CD4-positive, alpha-beta memory T cell (primary cell): ENCODE measurements around the gene NSUN6. TPM values are rescaled to one million over a fixed set of nuclear protein-coding genes. Genes with fewer than 3 reads are reported as not detected.
"Not testable (repeated sequence)": the region's sequence is repeated elsewhere in the genome, so short reads cannot be mapped to it uniquely, and the experiment has no call there.

ENCODE experiments used
- CTCF ChIA-PET: fragments of 350-600 bp; sonication (Branson Sonifier 250); formaldehyde crosslinking; loops from one replicate; lab custom pipeline; 2021; ENCODE audit warnings: inconsistent platforms; ENCODE audit not compliant: partially characterized antibody; lab: Charles Lee
- POLR2A ChIA-PET: fragments of 350-600 bp; sonication (Branson Sonifier 250); formaldehyde crosslinking; loops from one replicate; lab custom pipeline; 2021; ENCODE audit not compliant: partially characterized antibody; lab: Charles Lee
- DNase-seq, 5 donors: peaks; one replicate each; pipeline versions ENCODE4 v3.0.0 to v3.0.0-alpha.2; 2020 to 2022; ENCODE audit warnings: mixed read lengths in 1 of 5
- H3K27ac ChIP-seq: one replicate; pipeline ENCODE4 v1.7.0; 2013; ENCODE audit warnings: low read depth, low read length
- H3K27me3 ChIP-seq: 2 replicates; pipeline ENCODE4 v1.7.0; 2013; ENCODE audit warnings: mild to moderate bottlenecking, low read length, moderate library complexity; ENCODE audit not compliant: insufficient read depth
- H3K36me3 ChIP-seq: 2 replicates; pipeline ENCODE4 v1.7.0; 2013; ENCODE audit warnings: mild to moderate bottlenecking, low read length, moderate library complexity; ENCODE audit not compliant: insufficient read depth
- H3K4me1 ChIP-seq: 2 replicates; pipeline ENCODE4 v1.7.0; 2013; ENCODE audit warnings: mild to moderate bottlenecking, low read length, moderate library complexity; ENCODE audit not compliant: insufficient read depth
- H3K4me3 ChIP-seq, 2 donors: one replicate each; pipeline ENCODE4 v1.7.0; 2013; ENCODE audit warnings: low read length in 2 of 2, mild to moderate bottlenecking in 1 of 2
- H3K9me3 ChIP-seq, 2 donors: one replicate each; pipeline ENCODE4 v1.7.0; 2013; ENCODE audit warnings: low read length in 2 of 2, control low read depth in 1 of 2; ENCODE audit not compliant: control insufficient read depth in 1 of 2
- H3K27ac Mint-ChIP-seq, 7 donors: one replicate each; pipeline ENCODE4 v1.8.0; 2020 to 2021; ENCODE audit warnings: mixed read lengths in 7 of 7, mild to moderate bottlenecking in 6 of 7, inconsistent platforms in 3 of 7, moderate library complexity in 3 of 7
- H3K27me3 Mint-ChIP-seq, 2 donors: one replicate each; pipeline ENCODE4 v1.8.0; 2020 to 2021; ENCODE audit warnings: mixed read lengths in 2 of 2
- H3K36me3 Mint-ChIP-seq, 2 donors: one replicate each; pipeline ENCODE4 v1.8.0; 2020 to 2021; ENCODE audit warnings: mixed read lengths in 2 of 2, inconsistent platforms in 1 of 2, mild to moderate bottlenecking in 1 of 2
- H3K4me1 Mint-ChIP-seq, 4 donors: one replicate each; pipeline ENCODE4 v1.8.0; 2020 to 2021; ENCODE audit warnings: mixed read lengths in 4 of 4, mild to moderate bottlenecking in 1 of 4
- H3K4me3 Mint-ChIP-seq, 8 donors: one replicate each; pipeline ENCODE4 v1.8.0; 2020 to 2021; ENCODE audit warnings: mixed read lengths in 8 of 8, mild to moderate bottlenecking in 7 of 8, moderate library complexity in 6 of 8, inconsistent platforms in 3 of 8
- H3K9me3 Mint-ChIP-seq, 8 donors: one replicate each; pipeline ENCODE4 v1.8.0; 2020 to 2021; ENCODE audit warnings: mixed read lengths in 8 of 8, mild to moderate bottlenecking in 5 of 8, inconsistent platforms in 3 of 8, moderate library complexity in 1 of 8
- intact Hi-C: fragments of 100-400 bp; cut with micrococcal nuclease; formaldehyde crosslinking; loops from one replicate; pipeline ENCODE4 v1.15.1; 2023
- polyA plus RNA-seq, 2 donors: library from polyadenylated mRNA; unstranded; fragments of 300-500 nt; fragmentation: Illumina TruSeq; gene quantifications; one replicate each; pipeline ENCODE4 v1.2.3, GENCODE V29; 2021
- total RNA-seq, 2 experiments: library from RNA; stranded (reverse); gene quantifications; one replicate each; pipeline ENCODE4 v1.2.3, GENCODE V29; 2021

Gene NSUN6
- total and polyA plus RNA-seq, 4 experiments from 2014 or later = 5.5 to 43.4 (median 26.1) TPM

- H3K27me3 ChIP-seq = no peaks in the 10 kb centered on the region
- no peak for DNase-seq
- Mint-ChIP-seq H3K4me3 (no peak overlapping the region), H3K36me3 (peaks cover 36 to 38% of the 10 kb centered on the region in 2 donors), H3K9me3 (no peaks in the 10 kb centered on the region), H3K27ac (no peak overlapping the region), H3K4me1 (peaks cover 0 to 4% (median 2%) of the 10 kb centered on the region in 4 donors), H3K27me3 (no peaks in the 10 kb centered on the region)
- H3K4me3 ChIP-seq = no peak overlapping the region
- CTCF ChIA-PET = no interaction called here
- H3K4me1 ChIP-seq = no peaks in the 10 kb centered on the region
- intact Hi-C loops = no loop called here
- H3K27ac ChIP-seq = no peak overlapping the region
- no peaks in the 10 kb centered on the region for H3K9me3 ChIP-seq
- no peaks in the 10 kb centered on the region for H3K36me3 ChIP-seq
- POLR2A ChIA-PET = no interaction called here
Observed at GRCh38 chr10:18599392-18599791, 52.0 kb downstream of the NSUN6 start.

GRCh38 chr10:18594574-18595156, 56.7 kb downstream of the NSUN6 start:
- peaks cover 4 to 19% (median 10%) of the 10 kb centered on the region in 4 donors for H3K4me1 Mint-ChIP-seq
- ChIA-PET POLR2A (no interaction called here), CTCF (no interaction called here)
- no peaks in the 10 kb centered on the region for H3K9me3 ChIP-seq
- H3K4me1 ChIP-seq = no peaks in the 10 kb centered on the region
- H3K4me3 ChIP-seq = no peak overlapping the region
- peaks cover 45 to 49% of the 10 kb centered on the region in 2 donors for H3K36me3 Mint-ChIP-seq
- peaks cover 0 to 4% (median under 1%) of the 10 kb centered on the region in 8 donors for H3K9me3 Mint-ChIP-seq
- peak overlapping the region in 1 of 7 donors; percentile 10 for H3K27ac Mint-ChIP-seq
- intact Hi-C loops = no loop called here
- no peak overlapping the region for H3K27ac ChIP-seq
- H3K27me3 ChIP-seq = no peaks in the 10 kb centered on the region
- no peak for DNase-seq
- no peak overlapping the region for H3K4me3 Mint-ChIP-seq
- H3K36me3 ChIP-seq = no peaks in the 10 kb centered on the region
- H3K27me3 Mint-ChIP-seq = no peaks in the 10 kb centered on the region

- POLR2A ChIA-PET, H3K4me1 ChIP-seq, H3K27ac Mint-ChIP-seq, intact Hi-C loops, H3K27me3 ChIP-seq, H3K9me3 ChIP-seq, DNase-seq, H3K27ac ChIP-seq, H3K27me3 Mint-ChIP-seq, CTCF ChIA-PET, H3K4me3 ChIP-seq, H3K4me3 Mint-ChIP-seq, H3K9me3 Mint-ChIP-seq, H3K36me3 ChIP-seq: not testable (repeated sequence)
- peaks cover 3 to 25% (median 9%) of the 10 kb centered on the region in 4 donors for H3K4me1 Mint-ChIP-seq
- H3K36me3 Mint-ChIP-seq = peaks cover 60 to 73% of the 10 kb centered on the region in 2 donors
Observed at GRCh38 chr10:18591141-18591540, 60.2 kb downstream of the NSUN6 start.

GRCh38 chr10:18586637-18587036, 64.8 kb downstream of the NSUN6 start:
- H3K4me1 Mint-ChIP-seq = peaks cover 18 to 46% (median 27%) of the 10 kb centered on the region in 4 donors
- H3K4me3 Mint-ChIP-seq, H3K27ac Mint-ChIP-seq, H3K36me3 ChIP-seq, CTCF ChIA-PET, POLR2A ChIA-PET, intact Hi-C loops, H3K4me3 ChIP-seq, DNase-seq, H3K9me3 Mint-ChIP-seq, H3K27ac ChIP-seq, H3K27me3 Mint-ChIP-seq, H3K9me3 ChIP-seq, H3K27me3 ChIP-seq: not testable (repeated sequence)
- H3K4me1 ChIP-seq = peaks cover 13% of the 10 kb centered on the region
- H3K36me3 Mint-ChIP-seq = peaks cover 64 to 90% of the 10 kb centered on the region in 2 donors

- H3K4me1 ChIP-seq = peaks cover 13% of the 10 kb centered on the region
- H3K36me3 ChIP-seq = peaks cover 14% of the 10 kb centered on the region
- no peaks in the 10 kb centered on the region for H3K9me3 ChIP-seq
- Mint-ChIP-seq H3K4me1 (peaks cover 15 to 31% (median 22%) of the 10 kb centered on the region in 4 donors), H3K4me3 (no peak overlapping the region), H3K36me3 (peaks cover 69 to 91% of the 10 kb centered on the region in 2 donors), H3K27me3 (no peaks in the 10 kb centered on the region), H3K9me3 (peaks cover 0 to 5% (median 2%) of the 10 kb centered on the region in 8 donors), H3K27ac (peak overlapping the region in 2 of 7 donors; percentile 19 to 37)
- ChIA-PET POLR2A (no interaction called here), CTCF (no interaction called here)
- no peak overlapping the region for H3K27ac ChIP-seq
- no peak for DNase-seq
- H3K4me3 ChIP-seq = no peak overlapping the region
- intact Hi-C loops = no loop called here
- no peaks in the 10 kb centered on the region for H3K27me3 ChIP-seq
Observed at GRCh38 chr10:18583575-18584270, 67.7 kb downstream of the NSUN6 start.

GRCh38 chr10:18582803-18583202, 68.6 kb downstream of the NSUN6 start:
- Mint-ChIP-seq H3K4me3 (no peak overlapping the region), H3K9me3 (peaks cover 0 to 11% (median 7%) of the 10 kb centered on the region in 8 donors), H3K27me3 (no peaks in the 10 kb centered on the region), H3K27ac (peak overlapping the region in 4 of 7 donors; percentile 11 to 77 (median 30)), H3K36me3 (peaks cover 70 to 90% of the 10 kb centered on the region in 2 donors), H3K4me1 (peaks cover 15 to 31% (median 22%) of the 10 kb centered on the region in 4 donors)
- H3K36me3 ChIP-seq = peaks cover 14% of the 10 kb centered on the region
- peak in 1 of 5 donors; percentile 4 for DNase-seq
- H3K4me3 ChIP-seq = no peak overlapping the region
- H3K9me3 ChIP-seq = no peaks in the 10 kb centered on the region
- POLR2A ChIA-PET = no interaction called here
- no peaks in the 10 kb centered on the region for H3K27me3 ChIP-seq
- CTCF ChIA-PET = no interaction called here
- intact Hi-C loops = no loop called here
- H3K27ac ChIP-seq = no peak overlapping the region
- peaks cover 13% of the 10 kb centered on the region for H3K4me1 ChIP-seq

- Mint-ChIP-seq H3K27ac (peak overlapping the region in 1 of 7 donors; percentile 47), H3K36me3 (peaks cover 72 to 83% of the 10 kb centered on the region in 2 donors), H3K27me3 (no peaks in the 10 kb centered on the region), H3K9me3 (peaks cover 0 to 21% (median 13%) of the 10 kb centered on the region in 8 donors), H3K4me3 (no peak overlapping the region), H3K4me1 (peaks cover 4 to 9% (median 7%) of the 10 kb centered on the region in 4 donors)
- ChIA-PET CTCF (interaction anchor here (0.8 kb wide), 1 partner anchor 24 kb away, joined by 3 read pairs; no protein-coding TSS in a partner anchor), POLR2A (no interaction called here)
- no peaks in the 10 kb centered on the region for H3K27me3 ChIP-seq
- H3K9me3 ChIP-seq = no peaks in the 10 kb centered on the region
- H3K27ac ChIP-seq = no peak overlapping the region
- DNase-seq = no peak
- H3K4me3 ChIP-seq = no peak overlapping the region
- H3K36me3 ChIP-seq = peaks cover 9% of the 10 kb centered on the region
- intact Hi-C loops = no loop called here
- peaks cover 3% of the 10 kb centered on the region for H3K4me1 ChIP-seq
Observed at GRCh38 chr10:18577823-18578685, 73.3 kb downstream of the NSUN6 start.
